Measurements from ENCODE around the gene ADCY4.
A peak's percentile ranks its signal among the peaks of the same experiment; 100 is the strongest.

Gene ADCY4

DNA sequence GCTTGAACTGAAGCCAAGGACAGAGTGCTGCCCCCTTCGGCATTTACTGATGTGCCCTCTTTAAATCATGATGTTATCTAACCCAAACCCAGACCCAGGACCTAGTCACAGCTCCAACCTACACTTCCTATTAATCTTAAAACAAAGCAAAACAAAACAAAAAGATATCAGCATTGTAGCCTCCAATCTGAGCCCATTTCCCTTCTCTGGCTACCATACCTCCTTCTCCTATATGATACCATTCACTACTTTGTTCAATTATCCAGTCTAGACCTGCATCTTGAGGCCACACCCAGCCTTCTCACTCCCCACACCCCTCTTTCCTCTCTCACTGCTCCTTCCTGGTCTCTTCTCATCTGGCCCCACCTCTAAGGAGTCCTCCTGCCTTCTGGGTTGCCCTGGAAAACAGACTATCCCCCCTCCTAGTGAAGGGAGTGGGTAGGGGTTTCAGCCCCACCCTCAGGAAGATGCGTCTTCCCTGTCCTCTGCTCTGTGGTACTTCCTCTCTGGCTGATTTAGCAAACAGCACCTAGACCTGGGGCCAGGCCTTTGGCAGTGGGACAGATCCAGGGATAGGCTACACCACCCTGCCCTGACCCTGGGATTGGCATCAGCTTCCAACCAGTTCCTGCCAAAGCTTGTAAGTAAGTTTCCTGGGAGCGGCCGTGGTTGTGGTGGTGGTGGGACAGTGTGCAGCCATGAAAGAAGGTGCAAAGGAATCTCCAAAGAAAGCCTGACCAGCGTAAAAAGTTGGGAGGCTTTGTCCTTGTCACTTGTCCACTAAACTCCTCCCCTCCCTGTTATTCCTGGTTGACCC, 20.3 kb downstream of the ADCY4 start:
- DNase-seq: no peak

DNA sequence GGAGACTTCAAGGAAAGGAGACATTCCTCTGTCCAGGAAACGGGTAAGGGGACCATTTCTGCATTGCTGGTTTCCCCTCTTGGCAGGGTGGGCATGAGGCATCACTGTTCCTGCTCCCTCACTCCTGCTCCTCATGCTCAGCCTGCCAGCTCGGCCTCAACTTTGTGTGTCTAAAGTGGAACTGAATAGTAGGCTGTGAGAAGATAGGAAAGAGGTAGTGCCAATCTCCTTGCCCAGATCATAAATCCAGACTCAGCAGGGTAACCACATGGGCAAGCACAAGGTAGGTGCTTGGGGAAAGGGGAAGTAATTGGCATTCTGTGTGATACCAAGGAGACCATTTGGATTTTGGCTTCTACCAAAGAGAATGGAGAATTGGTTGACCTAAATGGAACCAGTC, 21.0 kb downstream of the ADCY4 start:
- DNase-seq: no peak

DNA sequence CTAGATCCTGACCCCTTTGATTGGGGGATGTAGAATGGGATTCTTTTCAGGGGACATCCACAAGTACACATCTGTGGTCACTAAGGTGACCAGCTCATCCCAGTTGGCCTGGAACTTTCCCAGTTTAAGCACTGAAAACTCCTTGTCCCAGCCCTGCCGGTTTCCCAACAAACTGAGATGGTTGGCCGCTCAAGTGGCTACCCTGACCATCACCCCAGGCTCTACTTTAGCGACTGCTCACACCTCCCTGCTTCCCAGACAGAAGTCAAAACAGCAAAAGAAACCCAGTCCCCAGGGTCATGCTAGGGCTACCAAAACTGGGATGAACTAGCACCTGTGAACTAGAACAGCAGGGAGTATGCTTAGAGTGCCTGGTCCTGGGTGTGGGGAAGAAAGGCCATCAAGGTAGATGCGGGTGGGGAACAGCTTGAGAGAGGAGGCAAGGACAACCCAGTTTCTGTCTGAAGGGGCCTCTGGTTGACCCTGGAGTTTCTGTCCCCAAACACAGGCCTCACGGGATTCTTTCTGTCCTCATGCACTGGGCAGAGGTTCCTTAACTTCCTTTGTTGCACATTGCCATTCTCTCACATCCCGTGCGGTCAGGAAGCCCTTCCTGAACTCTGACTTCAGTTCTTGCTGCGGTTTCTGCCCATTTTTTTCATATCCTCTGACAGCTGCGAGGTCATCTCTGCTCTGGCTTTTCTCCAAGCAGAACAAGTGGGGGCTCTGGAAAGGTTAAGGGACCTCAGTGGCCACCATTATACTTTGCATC, 21.9 kb downstream of the ADCY4 start:
- peak; percentile 47 for DNase-seq

DNA sequence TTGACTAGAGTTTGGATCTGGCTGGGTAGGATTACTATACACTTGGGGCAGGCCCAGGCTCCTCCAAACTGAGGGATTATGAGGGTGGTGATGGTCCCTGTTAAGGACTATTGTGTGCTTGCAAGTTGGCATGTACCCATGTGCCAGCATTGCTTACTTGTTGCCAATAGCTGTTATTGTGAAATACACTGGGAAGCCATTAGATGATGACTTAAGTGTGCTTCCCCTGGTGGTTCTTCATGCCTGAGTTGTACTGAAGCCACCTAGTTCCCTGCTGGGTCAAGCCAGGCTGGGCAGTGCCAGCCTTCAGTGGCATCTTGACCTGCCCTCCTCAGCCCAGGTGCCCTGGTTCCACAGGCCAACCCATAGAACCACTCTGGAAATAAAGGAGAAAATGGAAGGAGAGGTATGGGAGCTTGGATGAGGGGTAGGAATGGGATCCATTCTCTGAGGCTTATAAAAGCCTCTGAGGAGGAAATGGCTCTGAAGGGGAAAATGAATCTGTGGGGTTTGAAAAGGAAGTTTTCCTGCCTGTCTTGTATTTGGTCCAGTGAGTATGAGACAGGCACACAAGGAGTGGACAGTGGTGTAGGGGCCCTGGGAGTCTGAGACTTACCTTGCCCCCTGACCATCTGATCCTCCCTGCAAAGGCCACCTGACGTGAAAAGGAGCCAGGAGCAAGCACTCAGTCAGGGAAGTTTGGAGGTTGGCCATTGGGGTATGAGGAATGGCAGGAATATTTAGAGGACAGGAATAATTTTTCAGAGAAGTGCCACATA, 22.8 kb downstream of the ADCY4 start:
- DNase-seq: no peak

DNA sequence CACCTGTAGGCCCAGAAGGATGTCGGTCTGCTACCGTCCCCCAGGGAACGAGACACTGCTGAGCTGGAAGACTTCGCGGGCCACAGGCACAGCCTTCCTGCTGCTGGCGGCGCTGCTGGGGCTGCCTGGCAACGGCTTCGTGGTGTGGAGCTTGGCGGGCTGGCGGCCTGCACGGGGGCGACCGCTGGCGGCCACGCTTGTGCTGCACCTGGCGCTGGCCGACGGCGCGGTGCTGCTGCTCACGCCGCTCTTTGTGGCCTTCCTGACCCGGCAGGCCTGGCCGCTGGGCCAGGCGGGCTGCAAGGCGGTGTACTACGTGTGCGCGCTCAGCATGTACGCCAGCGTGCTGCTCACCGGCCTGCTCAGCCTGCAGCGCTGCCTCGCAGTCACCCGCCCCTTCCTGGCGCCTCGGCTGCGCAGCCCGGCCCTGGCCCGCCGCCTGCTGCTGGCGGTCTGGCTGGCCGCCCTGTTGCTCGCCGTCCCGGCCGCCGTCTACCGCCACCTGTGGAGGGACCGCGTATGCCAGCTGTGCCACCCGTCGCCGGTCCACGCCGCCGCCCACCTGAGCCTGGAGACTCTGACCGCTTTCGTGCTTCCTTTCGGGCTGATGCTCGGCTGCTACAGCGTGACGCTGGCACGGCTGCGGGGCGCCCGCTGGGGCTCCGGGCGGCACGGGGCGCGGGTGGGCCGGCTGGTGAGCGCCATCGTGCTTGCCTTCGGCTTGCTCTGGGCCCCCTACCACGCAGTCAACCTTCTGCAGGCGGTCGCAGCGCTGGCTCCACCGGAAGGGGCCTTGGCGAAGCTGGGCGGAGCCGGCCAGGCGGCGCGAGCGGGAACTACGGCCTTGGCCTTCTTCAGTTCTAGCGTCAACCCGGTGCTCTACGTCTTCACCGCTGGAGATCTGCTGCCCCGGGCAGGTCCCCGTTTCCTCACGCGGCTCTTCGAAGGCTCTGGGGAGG, 23.9 kb downstream of the ADCY4 start, which contains the start of gene LTB4R:
LTB4R (plus strand) TSS at position 857 of the 959 bp plus-strand sequence. CDS start 4,150 bp downstream, outside the sequence.
- peak; percentile 72 for DNase-seq

DNA sequence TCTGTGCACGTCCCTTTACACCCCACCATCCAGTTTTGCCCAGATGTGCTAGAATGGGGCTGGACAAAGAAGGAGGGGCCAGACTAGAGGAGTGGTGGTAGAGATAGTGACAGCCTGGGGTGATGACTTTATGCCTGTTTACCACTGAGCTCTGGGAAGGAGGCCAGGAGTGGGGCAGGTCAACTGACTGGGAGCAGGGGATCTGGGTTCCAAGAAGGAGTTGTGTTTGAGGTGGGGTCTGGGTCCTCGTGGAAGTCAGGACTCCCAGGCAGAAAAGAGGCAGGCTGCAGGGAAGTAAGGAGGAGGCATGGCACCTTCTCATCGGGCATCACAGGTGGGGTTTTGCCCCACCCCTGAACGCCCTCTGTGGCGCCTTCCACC, 24.6 kb downstream of the ADCY4 start:
- no peak for DNase-seq

DNA sequence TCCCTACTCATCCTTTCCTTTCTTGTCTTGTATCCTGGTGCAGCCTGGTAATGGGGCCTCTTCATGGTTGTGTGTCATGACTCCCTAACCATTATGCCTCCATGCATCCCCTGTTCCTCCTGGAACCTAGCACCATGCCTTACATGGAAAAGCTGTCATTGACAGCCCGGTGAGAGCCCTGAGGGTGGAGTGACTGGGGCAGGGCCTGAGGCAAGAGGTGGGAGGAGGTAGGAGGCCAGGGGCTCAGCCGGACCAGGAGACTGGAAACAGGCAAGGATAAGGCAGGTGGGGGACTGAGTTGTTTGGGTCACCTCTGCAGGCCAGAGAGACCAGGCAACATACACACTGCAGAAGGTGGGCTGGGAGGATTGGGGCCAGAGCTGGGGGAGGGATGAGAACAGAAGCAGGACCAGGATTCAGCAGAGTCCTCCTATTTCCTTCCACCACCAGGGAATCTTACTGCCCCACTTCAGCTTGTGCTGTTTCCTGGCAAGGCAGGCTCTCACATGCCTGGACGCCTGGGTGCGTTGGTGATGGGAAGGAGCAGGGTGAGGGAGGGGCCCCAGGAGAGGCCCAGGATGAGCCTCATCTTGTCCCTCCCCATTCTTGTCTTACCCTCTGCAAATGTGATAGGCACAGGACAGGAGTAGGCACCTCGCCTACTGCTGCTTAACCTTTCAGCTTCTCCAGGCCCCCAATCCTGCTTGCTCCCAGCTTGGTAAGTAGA, 25.2 kb downstream of the ADCY4 start, which contains the start of gene LTB4R2:
LTB4R2 (plus strand) TSS at position 603 of the 727 bp plus-strand sequence. CDS start 525 bp downstream, outside the sequence.
- DNase-seq: no peak

DNA sequence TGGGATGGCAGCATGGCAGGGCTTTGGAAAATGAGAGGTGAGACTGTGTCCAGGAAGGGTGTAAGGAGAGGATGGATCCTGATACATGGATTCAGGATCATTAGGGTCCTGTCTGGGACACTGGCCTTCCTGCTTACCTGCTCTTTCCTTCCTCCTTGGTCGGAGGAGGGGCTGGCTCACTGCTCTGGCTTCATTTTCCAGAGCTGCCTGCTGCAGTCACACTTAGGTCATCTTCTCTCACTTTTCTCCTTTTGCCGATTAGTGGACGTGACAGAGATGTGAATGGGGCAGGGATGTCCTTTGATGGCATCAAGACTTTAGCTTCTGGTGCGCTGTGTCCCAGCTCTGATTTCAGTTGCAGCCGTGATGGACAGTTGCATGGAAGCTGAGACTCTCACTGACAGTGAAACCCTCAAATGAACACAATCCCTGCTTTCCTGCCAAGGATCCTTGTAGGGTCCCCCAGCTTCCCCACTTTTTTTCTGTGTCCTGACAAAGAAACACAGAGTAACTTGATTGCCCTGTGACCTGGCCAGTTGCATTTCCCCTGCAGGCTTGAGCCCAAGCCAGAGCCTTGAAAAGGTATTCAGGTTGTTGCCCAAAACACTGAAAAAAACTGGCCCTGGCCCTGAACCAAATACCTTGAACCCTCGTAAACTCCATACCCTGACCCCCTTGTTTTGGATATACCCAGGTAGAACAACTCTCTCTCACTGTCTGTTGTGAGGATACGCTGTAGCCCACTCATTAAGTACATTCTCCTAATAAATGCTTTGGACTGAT, 26.3 kb downstream of the ADCY4 start:
- no peak for DNase-seq

DNA sequence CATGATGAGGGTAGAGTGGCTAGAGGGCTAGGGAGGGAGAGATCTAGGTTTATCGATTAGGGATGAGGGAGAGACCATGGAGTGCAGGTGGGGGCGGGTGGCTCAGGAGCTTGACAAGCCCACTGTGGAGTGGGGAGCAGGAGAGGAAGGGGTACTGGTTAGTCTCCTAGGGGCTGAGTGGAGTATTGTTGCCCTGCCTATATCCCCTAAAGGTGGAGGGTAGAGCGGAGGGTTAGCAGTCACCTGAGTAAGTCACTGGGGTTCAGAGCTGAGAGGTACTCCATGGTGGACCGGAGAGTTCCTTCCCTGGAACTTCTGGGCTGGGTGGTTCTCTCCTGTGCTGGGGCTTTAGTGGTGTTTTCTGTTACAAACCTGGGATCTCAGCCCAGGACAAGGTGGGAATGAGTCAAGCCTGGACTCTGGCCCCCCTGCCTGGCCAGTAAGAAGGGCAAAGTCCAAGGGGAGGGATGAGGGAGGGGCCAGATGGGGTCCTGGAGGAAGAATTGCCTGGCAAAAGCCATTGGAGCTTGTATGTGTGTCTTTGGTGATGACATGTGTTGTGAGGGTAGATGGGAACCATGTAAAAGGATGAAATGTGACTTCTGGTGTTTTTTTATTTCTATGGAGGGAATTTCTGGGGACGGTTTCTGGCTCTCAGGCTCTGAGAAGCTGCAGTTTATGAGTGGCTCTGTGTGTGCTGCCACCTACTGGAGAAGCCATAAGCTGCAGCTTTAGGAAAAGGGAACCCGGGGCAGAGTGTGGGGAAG, 27.1 kb downstream of the ADCY4 start, which contains the start of gene CIDEB:
CIDEB (minus strand) TSS at position 403 of the 767 bp plus-strand sequence; CDS start at position 284, 119 bp downstream.
- peak; percentile 69 for DNase-seq

DNA sequence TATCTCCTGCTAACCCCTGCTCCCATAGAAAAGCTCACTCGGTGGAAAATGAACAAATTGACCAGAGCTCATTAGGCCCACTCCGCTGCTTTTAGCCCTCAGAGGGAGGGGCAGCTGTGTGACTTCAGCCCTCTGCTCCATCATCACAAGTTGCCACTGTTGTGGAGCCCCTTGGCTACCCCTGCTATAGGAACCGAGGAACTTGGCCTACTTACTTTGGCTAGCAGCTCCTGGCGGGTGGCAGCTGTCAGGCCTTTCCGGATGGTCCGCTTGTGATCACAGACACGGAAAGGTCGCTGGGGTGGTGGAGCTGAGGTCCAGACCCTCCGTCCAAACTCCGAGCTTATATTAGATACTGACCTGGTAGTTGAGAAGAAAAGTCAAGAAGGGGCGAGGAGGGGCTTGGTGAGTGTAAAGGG, 27.7 kb downstream of the ADCY4 start:
- DNase-seq: no peak

DNA sequence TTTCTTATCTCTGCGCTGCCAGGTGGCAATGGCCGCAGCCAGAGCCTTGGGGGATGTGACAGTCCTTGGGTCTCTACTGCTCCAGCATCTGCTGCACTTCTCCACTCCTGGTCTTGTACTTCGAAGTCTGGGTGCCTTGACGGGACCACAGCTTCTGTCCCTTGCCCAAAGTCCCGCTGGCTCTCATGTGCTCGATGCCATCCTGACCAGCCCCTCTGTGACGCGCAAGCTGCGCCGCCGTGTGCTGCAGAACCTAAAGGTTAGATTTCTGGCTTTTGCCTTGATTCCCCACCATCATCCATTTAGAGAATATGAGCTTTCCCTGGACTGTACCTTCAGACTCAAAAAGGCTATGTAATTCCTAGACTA, 30.9 kb downstream of the ADCY4 start:
- DNase-seq: no peak

DNA sequence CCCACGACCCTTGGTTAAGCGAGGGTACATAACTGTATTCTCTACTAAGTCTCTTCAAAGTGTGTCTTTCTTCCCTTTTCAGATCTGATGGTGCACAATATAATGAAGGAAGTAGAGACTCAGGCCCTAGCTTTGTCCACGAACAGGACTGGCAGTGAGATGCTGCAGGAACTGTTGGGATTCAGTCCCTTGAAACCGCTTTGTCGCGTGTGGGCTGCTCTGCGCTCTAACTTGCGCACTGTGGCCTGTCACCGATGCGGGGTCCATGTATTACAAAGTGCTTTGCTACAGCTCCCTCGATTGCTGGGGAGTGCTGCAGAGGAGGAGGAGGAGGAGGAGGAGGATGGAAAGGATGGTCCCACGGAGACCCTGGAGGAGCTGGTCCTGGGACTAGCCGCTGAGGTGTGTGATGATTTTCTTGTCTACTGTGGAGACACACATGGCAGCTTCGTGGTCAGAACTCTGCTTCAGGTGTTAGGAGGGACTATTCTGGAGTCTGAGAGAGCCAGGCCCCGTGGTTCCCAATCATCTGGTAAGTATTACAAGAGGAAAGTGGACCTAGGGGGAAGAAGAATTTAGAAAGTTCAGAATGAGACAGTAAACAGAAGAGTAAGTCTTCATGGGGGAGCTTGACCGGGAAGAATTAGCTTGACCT, 34.4 kb downstream of the ADCY4 start:
- no peak for DNase-seq

DNA sequence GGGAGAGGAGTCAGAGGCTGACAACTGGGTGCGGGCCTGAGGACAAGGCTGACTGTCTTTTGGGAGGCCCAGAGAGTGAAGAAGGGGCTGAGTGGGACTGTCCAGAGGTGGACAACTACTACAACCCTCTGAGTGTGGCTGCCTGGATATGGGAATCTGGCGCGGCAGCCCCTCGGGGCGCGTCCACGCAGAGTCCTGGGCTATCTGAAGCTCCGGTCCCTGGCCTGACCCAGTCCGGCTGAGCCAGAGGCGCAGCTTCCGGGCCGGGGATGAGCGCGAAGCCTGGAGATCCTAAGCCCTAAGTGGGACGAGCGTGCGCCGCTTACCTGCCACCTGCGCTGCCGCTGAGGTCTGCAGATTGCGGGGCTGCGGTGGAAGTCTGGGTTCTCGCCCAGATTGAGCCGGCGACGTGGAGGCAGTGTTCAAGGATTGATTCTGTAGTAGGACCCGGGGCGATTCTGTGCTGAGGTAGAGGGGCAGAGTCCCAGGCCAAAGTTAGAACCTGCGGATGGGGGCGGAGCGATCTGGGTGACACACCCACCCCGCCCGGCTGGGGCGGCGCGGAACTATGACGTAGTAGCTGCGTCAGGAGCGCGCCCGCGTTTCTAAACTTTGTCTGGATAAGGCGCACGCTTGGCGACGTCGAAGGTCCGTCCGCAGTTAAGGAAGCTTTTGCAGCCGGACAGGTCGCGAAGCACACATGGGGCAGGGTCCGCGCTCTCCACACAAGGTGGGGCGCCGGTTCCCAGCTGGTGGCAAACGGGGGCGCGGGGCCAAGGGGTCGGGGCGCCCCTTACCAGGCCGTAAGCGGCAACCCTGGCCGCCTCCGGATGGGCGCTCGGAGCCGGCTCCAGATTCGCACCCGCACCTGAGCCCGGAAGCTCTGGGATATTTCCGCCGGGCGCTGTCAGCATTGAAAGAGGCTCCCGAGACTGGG, 35.3 kb downstream of the ADCY4 start, which contains the start of the genes DHRS1 and NOP9:
DHRS1 (minus strand) TSS at position 526 of the 937 bp plus-strand sequence. CDS start 674 bp downstream, outside the sequence.
NOP9 (plus strand) TSS at position 596 of the 937 bp plus-strand sequence; CDS start at position 701, 105 bp downstream.
- DNase-seq: peak; percentile 93

DNA sequence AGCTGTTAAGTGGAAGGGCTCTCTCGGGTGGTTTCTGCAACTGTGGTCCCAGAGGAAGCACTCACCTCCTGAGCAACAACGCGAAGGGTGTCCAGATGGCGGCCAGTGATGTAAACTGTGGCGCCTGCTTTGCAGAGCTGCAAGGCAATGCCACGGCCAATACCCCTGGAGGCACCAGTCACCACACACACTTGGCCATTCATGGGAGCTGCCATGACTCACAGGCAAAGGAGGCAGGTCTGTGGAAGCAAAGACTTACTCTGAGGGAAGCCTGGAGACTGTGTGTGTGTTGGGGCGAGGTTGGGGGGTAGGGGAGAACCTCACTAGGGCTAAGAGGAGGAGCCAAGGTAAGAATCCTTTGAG, 36.0 kb downstream of the ADCY4 start:
- peak; percentile 22 for DNase-seq

DNA sequence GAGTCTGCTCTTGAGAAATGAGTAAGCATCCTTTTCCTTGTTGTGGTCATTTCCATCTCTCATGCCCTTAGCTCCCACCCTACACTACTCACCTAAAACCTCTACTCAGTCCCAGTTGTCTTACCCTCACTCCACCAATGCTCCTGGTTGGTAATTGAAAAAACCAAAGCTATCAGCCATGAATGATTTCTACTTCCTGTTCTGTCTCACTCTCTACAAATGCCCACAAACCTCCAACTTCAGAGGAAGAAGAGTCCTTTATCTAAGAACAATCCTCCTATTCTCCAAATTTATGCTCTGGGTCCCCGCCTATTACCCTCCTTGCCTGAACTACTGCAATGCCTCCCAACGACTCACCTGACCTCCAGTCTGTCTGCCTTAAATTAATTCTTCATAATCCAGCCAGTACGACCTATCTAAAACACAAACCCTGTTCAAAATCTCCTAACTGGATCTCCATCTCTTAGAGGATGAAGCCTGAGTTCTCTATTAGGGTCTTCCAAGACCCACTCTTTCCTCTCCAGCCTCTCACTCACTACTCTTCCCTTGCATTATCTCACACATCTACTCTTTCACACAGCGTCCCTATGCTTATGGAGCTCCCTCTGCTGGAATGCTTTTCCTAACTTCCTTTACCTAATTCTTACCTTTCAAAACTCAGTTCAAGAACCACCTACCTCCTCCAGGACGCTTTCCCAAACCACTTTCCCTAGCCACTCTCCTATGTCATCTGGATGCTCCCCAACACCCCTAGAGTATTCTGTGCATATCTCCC, 37.5 kb downstream of the ADCY4 start:
- DNase-seq: no peak

DNA sequence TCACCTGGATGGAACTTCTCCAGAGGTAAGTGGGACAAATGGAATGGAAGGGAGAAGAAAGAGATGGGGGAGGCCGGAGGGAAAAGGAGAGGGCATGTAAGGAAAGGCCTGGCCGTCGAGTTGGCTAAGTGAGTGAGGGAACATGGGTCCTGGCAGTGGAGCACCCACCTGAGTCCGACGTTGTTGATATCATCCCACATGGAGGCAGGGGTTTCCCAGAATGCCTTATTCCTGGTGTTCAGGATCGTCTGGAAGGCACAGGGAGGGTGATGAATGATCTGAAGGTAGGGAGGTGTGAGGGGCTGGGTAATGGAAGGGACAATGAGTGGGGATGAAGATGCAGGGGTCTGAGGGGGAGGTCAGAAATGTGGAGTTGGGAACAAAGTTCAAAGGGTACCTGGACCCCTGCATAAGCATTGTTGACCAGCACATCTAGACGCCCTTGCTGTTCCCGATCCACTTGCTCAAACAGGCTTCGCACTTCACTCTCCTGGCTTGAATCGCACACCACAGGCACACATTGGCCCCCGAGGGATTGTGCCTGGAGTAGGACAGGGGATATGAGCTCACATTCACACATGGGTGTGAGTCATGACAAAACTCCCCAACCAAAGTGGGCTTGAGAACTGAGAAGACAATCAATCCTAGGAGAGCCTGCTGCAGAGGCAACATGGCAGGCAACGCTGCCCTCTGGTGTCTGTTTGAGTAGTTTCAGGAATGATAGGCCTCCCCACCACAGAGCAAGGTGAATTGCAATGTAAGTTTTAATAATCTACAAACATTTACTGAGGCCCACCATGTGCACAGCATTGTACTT, 38.3 kb downstream of the ADCY4 start:
- DNase-seq: peak; percentile 82
